ENCODE results near the gene FUOM. TPM values are rescaled to one million over a fixed set of nuclear protein-coding genes. Genes with fewer than 3 reads are reported as not detected.

Gene FUOM
- total and polyA plus RNA-seq, 2 of the 8 experiments (the other 6 are each of a cell fraction or from before 2014, with no cell fraction given): 22.0 to 30.4 TPM

- H3K36me3 ChIP-seq (ENCODE audit: control insufficient read depth in 2 of 4, insufficient read depth in 4 of 4, low read length in 3 of 4): peaks cover 2 to 52% (median 17%) of the 10 kb centered on the region in 4 experiments
- H2BK12ac ChIP-seq (ENCODE audit: low read depth, low read length): no peak overlapping the region
- H3K9me3 ChIP-seq (ENCODE audit: insufficient read depth in 2 of 2, low read depth in 1 of 2, low read length in 1 of 2): 0 out of 4 replicates have a peak, but pooled peaks cover 0 to 2% of the 10 kb centered on the region in 2 experiments
- H3K4ac ChIP-seq (replicated peaks; ENCODE audit: insufficient read length, low read depth, low read length): no peak overlapping the region
- peaks cover 3 to 59% of the 10 kb centered on the region in 2 experiments for H3K79me2 ChIP-seq (ENCODE audit: control insufficient read depth in 1 of 2, insufficient read depth in 2 of 2, low read length in 2 of 2)
- FAIRE-seq: no peak
- no peak overlapping the region for H3K4me3 ChIP-seq (ENCODE audit: extremely low read depth in 1 of 4, insufficient read depth in 2 of 4, low read depth in 3 of 4, low read length in 4 of 4)
- no peak overlapping the region for H2BK5ac ChIP-seq (ENCODE audit: low read depth, low read length)
- H4K5ac ChIP-seq (ENCODE audit: insufficient read length, low read depth, low read length): no peak overlapping the region
- no peaks in the 10 kb centered on the region for H3K23me2 ChIP-seq (ENCODE audit: low read depth, low read length)
- H3K27me3 ChIP-seq (replicated peaks in 1 of 4; ENCODE audit: control insufficient read depth in 3 of 4, extremely low read depth in 1 of 4, insufficient read depth in 3 of 4, low read length in 3 of 4): no peaks in the 10 kb centered on the region
- 95% methylated on average over 8 of the region's 8 CpGs; no CpG with 5 or more reads in 1 of the 2 experiments for WGBS, 2 experiments (ENCODE audit: extremely low coverage in 1 of 2, insufficient coverage in 1 of 2, insufficient read length in 1 of 2, insufficient replicate concordance in 2 of 2, low coverage in 1 of 2, low lambda C conversion rate in 2 of 2, missing lambda C conversion rate in 1 of 2)
- no peak overlapping the region for H3K18ac ChIP-seq (ENCODE audit: extremely low read depth, low read length)
- H2BK15ac ChIP-seq (ENCODE audit: low read length): no peak overlapping the region
- H4K8ac ChIP-seq (ENCODE audit: extremely low read depth, insufficient read depth, low read length): no peak overlapping the region
- no peak overlapping the region for H3K27ac ChIP-seq (ENCODE audit: low read depth, low read length)
- no peak overlapping the region for H2BK120ac ChIP-seq (replicated peaks; ENCODE audit: low read depth, low read length)
- DNase-seq (ENCODE audit: low read depth in 1 of 2, low spot score in 2 of 2): no peak
- H3K23ac ChIP-seq (ENCODE audit: insufficient read length): no peak overlapping the region
- no peak overlapping the region for H3K14ac ChIP-seq (ENCODE audit: insufficient read length)
- CTCF ChIA-PET (ENCODE audit: partially characterized antibody): no interaction called here
- H3K4me2 ChIP-seq (ENCODE audit: insufficient read depth in 1 of 2, low read depth in 2 of 2, low read length in 2 of 2): no peak overlapping the region
- no peak overlapping the region for H2AFZ ChIP-seq (ENCODE audit: low read length)
- no peaks in the 10 kb centered on the region for H3K4me1 ChIP-seq (replicated peaks in 1 of 4; ENCODE audit: control insufficient read depth in 3 of 4, insufficient read depth in 4 of 4, low read length in 3 of 4)
- H3K79me1 ChIP-seq (ENCODE audit: low read depth, low read length): 0 out of 2 replicates have a peak, but pooled peaks cover 4% of the 10 kb centered on the region
- H2AK5ac ChIP-seq (ENCODE audit: low read depth, low read length): no peak overlapping the region
- H4K20me1 ChIP-seq (replicated peaks in 1 of 2; ENCODE audit: control insufficient read depth in 1 of 2, insufficient read depth in 2 of 2, low read length in 2 of 2): peaks cover 0 to 9% of the 10 kb centered on the region in 2 experiments
- H4K91ac ChIP-seq (replicated peaks; ENCODE audit: insufficient read length, low read length): no peak overlapping the region
- H3K56ac ChIP-seq (replicated peaks; ENCODE audit: insufficient read length, low read depth, low read length): no peak overlapping the region
- no peak overlapping the region for H2BK20ac ChIP-seq (ENCODE audit: low read length)
- POLR2A ChIA-PET (ENCODE audit: partially characterized antibody): interaction anchor here (0.6 to 1.1 kb wide), 2 partner anchors 12 to 59 kb away, joined by 3 read pairs; partner anchors contain the start of gene MTG1
- H3K9ac ChIP-seq (replicated peaks in 1 of 4; ENCODE audit: extremely low read depth in 1 of 4, low read depth in 3 of 4, low read length in 3 of 4): no peak overlapping the region
- TF ChIP-seq CTBP2 (IDR thresholded peaks at IDR 0.05; ENCODE audit: borderline replicate concordance, insufficient read depth, insufficient read length, low read length): no peak
- no peak for TF ChIP-seq ZNF274 (IDR thresholded peaks at IDR 0.05; ENCODE audit: borderline replicate concordance, extremely low read depth, low read length)
- TF ChIP-seq SIRT6 (IDR thresholded peaks at IDR 0.05; ENCODE audit: low read length): no peak
- no peak for TF ChIP-seq GTF2F1 (IDR thresholded peaks at IDR 0.05; ENCODE audit: borderline replicate concordance, low read depth, low read length)
These were observed 48.2 kb upstream of the FUOM start for GRCh38 chr10:133405844-133406527.
